Measurements from ENCODE around the gene MAMDC4.

MAMDC4 gene

GRCh38 chr9:136807281-136808074 is 44.7 kb upstream of the MAMDC4 start, which contains the start of gene RABL6 (continued):
- TF ChIP-seq ZNF785 (tag by site-specific recombination; IDR thresholded peaks at IDR 0.05), result no peak
- no peak for TF ChIP-seq ZNF677 (tag by site-specific recombination; IDR thresholded peaks at IDR 0.05)
- peak; percentile 71 for TF ChIP-seq ZNF76 (tag by site-specific recombination; IDR thresholded peaks at IDR 0.05; ENCODE audit: borderline replicate concordance, low read depth)
- peak; percentile 46 for TF ChIP-seq ZNF398 (tag by site-specific recombination; IDR thresholded peaks at IDR 0.05)
- peak; percentile 39; the same call in 1 of the 2 replicates for TF ChIP-seq SP7 (tag by site-specific recombination; IDR thresholded peaks at IDR 0.05)
- peak; percentile 47 for TF ChIP-seq GLIS2 (tag by site-specific recombination; IDR thresholded peaks at IDR 0.05)
- TF ChIP-seq ZNF19 (tag by site-specific recombination; IDR thresholded peaks at IDR 0.05; ENCODE audit: low read depth), result no peak
- TF ChIP-seq KLF8 (tag by site-specific recombination; IDR thresholded peaks at IDR 0.05), result peak; percentile 54
- TF ChIP-seq ZNF529 (tag by site-specific recombination; IDR thresholded peaks at IDR 0.05; ENCODE audit: insufficient replicate concordance), result no peak
- no peak for TF ChIP-seq ZNF280C (tag by site-specific recombination; IDR thresholded peaks at IDR 0.05)
- TF ChIP-seq SP3 (tag by site-specific recombination; IDR thresholded peaks at IDR 0.05), result peak; percentile 59; the same call in 1 of the 2 replicates
- peak; percentile 72 for TF ChIP-seq ZBTB26 (tag by site-specific recombination; optimal IDR thresholded peaks at IDR 0.05)
- peak; percentile 42; the same call in 1 of the 2 replicates for TF ChIP-seq ZBTB48 (tag by site-specific recombination; IDR thresholded peaks at IDR 0.05)
- TF ChIP-seq ZNF660 (tag by site-specific recombination; IDR thresholded peaks at IDR 0.05), result no peak; the same call in 1 of the 2 replicates
- TF ChIP-seq ZNF610 (tag by site-specific recombination; IDR thresholded peaks at IDR 0.05; ENCODE audit: borderline replicate concordance), result no peak
- TF ChIP-seq KLF17 (tag by site-specific recombination; IDR thresholded peaks at IDR 0.05), result peak; percentile 71; the same call in 1 of the 2 replicates

GRCh38 chr9:136808075-136808805 is 43.9 kb upstream of the MAMDC4 start:
- H3K4me3 ChIP-seq (ENCODE audit: low read depth, low read length), result peak overlapping the region; percentile 84
- peaks cover 15 to 39% of the 10 kb centered on the region in 2 experiments for H3K36me3 ChIP-seq (ENCODE audit: control insufficient read depth in 2 of 2, insufficient read depth in 1 of 2, low read length in 2 of 2)
- POLR2A ChIA-PET, result interaction anchor here (0.6 to 4.0 kb wide), 9 partner anchors 8 to 78 kb away, joined by 3 to 22 read pairs (median 7); partner anchors contain the start of genes AJM1 and TRAF2
- CTCF ChIA-PET, result interaction anchor here (0.5 to 4.0 kb wide), 11 partner anchors 12 to 466 kb away, joined by 3 to 18 read pairs (median 4); partner anchors contain the start of gene AJM1
- peak overlapping the region; percentile 96 for H3K27ac ChIP-seq (ENCODE audit: extremely low read depth, low read depth, low read length)
- no peaks in the 10 kb centered on the region for H3K9me3 ChIP-seq (ENCODE audit: control insufficient read depth, insufficient read depth, low read depth, low read length)
- peaks cover 7% of the 10 kb centered on the region; the same call in 1 of the 2 replicates for H3K4me1 ChIP-seq (ENCODE audit: control insufficient read depth, insufficient read depth, low read length)
- TF ChIP-seq KLF8 (tag by site-specific recombination; IDR thresholded peaks at IDR 0.05) (peak; percentile 12; the same call in 1 of the 2 replicates), KLF9 (tag by site-specific recombination; IDR thresholded peaks at IDR 0.05; ENCODE audit: low read depth) (no peak), ZBTB8A (tag by site-specific recombination; IDR thresholded peaks at IDR 0.05) (peak; percentile 87), ZBTB26 (tag by site-specific recombination; optimal IDR thresholded peaks at IDR 0.05) (peak; percentile 68), ZNF211 (tag by site-specific recombination; IDR thresholded peaks at IDR 0.05; ENCODE audit: low read depth) (no peak), ZEB2 (tag by site-specific recombination; IDR thresholded peaks at IDR 0.05) (0 out of 2 replicates have a peak, but pooled peaks have one; percentile 16), CTCF (tag by site-specific recombination; IDR thresholded peaks at IDR 0.05) (peak; percentile 15; the same call in 1 of the 2 replicates), ZNF335 (tag by site-specific recombination; conservative IDR thresholded peaks at IDR 0.05) (peak; percentile 56; the same call in 1 of the 2 replicates), GLIS1 (tag by site-specific recombination; IDR thresholded peaks at IDR 0.05) (peak; percentile 52; the same call in 1 of the 2 replicates), ZBTB20 (tag by site-specific recombination; IDR thresholded peaks at IDR 0.05) (peak; percentile 66; the same call in 1 of the 2 replicates)
